Measurements from ENCODE around the gene DLG2. TPM values are rescaled to one million over a fixed set of nuclear protein-coding genes. Genes with fewer than 3 reads are reported as not detected.

DLG2 gene
- total RNA-seq, 1 donor from 2014 or later: 0.18 TPM

- no peak for DNase-seq (ENCODE audit: extremely low read depth, low read depth, low spot score)
Observed at GRCh38 chr11:84420271-84420670, 1206.9 kb downstream of the DLG2 start.

DNA sequence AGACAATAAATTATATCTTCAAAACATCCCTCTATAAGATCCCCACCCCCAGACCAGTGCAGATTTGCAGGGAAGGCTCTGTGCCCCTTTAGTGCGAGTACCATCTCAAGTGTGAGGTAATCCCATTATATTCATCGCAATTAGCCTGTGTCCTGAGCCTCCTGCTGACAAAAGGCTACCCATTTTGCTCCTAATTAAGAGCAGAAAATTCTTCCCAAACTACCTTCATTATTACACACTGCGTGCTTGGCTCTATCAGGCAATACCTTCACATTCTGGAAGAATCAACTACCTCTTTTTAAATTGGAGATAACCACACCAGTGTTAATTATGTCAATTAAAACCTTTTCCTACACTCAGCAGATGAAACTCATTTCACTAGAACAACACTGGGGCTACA is 1207.5 kb downstream of the DLG2 start:
- no peak for DNase-seq (ENCODE audit: extremely low read depth, low read depth, low spot score)

DNA sequence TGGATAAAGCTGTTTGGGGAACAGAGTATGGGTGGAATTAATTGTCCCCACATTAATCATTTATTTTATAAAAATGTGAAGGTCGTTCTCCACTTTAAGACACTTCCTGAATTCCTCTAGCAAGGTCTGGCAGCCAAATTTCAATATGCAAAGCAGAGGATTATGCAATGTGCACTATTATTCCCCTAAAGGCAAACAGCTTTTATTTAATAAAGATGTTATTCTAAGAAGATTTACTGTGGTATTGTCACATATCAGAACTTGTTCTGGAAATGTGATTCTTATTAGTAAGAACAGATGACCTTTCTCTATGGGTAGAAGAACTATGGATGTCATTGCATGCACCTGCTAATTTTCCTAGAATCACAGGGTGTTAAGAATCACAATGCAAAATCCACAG is 1212.2 kb downstream of the DLG2 start:
- DNase-seq (ENCODE audit: extremely low read depth, low read depth, low spot score): no peak

GRCh38 chr11:84413549-84413948 is 1213.6 kb downstream of the DLG2 start:
- no peak for DNase-seq (ENCODE audit: extremely low read depth, low read depth, low spot score)

DNA sequence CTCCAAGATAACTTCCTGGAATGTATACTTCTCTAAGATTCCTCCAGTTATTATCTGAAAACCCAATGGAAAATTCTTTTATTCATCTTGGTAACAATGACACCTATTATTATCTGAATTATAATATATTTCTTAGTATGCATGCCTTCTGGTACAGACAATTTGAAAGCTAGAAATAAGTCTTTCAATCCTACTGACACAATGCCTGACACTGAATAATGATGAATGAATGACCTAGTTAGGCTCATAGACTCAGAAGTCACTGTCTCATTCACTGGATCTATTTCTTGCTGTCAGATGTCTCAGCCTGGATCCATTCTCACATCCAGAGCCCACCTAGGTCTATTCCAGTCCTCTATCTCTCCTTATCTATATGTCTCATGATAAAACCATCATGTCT is 1214.3 kb downstream of the DLG2 start:
- DNase-seq (ENCODE audit: extremely low read depth, low read depth, low spot score): no peak

DNA sequence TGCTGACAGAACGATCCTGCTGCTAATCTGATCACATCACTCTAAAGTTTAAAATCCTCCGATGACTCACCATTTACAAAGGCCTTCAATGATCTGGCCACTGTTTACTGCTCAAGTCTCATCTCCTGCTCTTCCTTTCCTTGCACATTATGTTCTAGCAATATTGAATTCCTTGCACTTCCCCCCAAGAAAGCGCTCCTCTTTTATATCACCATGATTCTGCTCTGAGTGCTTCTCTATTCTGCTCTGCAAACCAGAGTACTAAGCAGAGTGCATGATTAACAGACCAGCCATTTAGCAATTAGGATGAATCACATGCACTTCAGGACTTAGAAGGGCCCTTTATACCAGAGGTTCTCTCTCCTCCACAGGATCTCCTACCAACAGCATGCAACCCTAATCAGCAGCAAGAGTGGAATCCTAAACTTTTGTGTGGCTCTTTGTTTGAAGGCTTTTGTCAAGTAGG is 1218.2 kb downstream of the DLG2 start:
- no peak for DNase-seq (ENCODE audit: extremely low read depth, low read depth, low spot score)

- DNase-seq (ENCODE audit: extremely low read depth, low read depth, low spot score): no peak
Observed at GRCh38 chr11:84407091-84407490, 1220.1 kb downstream of the DLG2 start.

- no peak for DNase-seq (ENCODE audit: extremely low read depth, low read depth, low spot score)
Observed at GRCh38 chr11:84398017-84398626, 1229.0 kb downstream of the DLG2 start.

DNA sequence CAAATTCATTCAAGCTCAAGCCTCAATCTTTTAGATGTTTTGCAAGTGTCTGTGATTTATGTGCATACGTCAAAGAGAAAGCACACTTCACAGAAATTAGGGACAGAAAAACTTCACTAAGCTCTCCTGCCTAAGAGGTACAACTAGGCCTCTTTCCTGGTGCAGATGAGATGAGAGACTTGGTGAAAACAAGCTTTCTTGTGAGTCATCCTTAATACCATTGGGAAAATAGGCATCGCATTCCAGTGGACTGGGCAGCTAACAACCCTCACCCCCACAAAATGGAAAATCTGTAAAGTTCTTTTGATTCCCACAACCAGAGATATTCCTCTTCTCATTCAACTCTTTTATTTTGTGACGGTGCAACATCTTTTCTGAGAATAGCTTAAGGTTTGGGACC is 1230.6 kb downstream of the DLG2 start:
- no peak for DNase-seq (ENCODE audit: extremely low read depth, low read depth, low spot score)

- DNase-seq (ENCODE audit: extremely low read depth, low read depth, low spot score): no peak
Observed at GRCh38 chr11:84390441-84391078, 1236.6 kb downstream of the DLG2 start.

DNA sequence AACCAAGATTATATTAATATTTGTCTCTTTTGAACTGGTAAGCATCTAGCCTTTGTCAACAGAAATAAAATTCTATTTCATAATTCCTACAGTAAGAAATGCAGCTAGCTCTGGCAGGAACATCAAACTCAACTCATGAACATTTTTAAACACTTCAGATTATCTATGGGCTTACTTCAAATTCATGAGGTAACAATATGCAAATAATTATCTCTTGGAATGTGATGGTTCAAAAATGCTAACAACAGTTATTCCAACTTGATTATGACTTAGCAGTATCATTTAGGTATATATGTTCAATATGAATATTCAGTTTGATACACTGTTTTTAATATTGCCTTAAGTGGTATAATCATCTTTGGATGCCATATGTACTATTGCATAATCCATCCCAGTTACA is 1237.4 kb downstream of the DLG2 start:
- DNase-seq (ENCODE audit: extremely low read depth, low read depth, low spot score): no peak

DNA sequence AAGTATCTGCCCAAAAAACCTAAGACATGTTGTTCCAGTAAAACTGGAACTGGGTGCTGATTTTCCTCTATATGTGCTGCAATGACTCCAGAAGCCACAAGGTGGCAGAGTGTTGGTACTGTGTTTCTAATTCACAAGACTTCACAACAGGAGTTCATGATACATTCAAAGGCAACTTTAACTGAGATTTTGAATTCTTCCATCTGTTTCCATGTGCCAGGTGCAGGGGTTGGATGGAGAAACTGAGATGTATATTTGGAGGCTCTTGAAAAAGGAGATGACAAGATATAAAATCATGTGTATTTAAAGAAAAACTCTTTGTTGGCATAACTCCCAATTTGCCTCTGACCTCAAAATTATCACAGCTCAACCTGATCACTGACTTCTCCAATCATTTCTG is 1242.4 kb downstream of the DLG2 start:
- peak; percentile 5 for DNase-seq (ENCODE audit: extremely low read depth, low read depth, low spot score)

DNA sequence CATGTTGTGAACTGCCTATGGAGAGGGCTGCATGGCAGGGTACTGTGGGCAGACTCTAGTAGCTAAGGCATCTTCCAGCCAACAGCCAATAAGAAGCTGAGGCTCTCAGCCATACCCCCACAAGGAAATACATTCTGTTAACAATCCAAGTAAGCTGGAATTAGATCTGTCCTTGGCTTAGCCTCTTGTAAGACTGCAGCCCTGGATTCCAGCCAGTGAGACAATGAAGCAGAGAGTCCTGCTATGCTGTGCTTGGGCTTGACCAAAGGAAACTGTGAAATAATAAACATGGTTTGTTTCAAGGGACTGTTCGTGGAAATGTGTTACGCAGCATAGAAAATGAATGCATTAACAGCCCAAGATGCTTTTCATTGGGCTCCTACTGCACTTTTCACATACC is 1243.6 kb downstream of the DLG2 start:
- no peak for DNase-seq (ENCODE audit: extremely low read depth, low read depth, low spot score)

DNA sequence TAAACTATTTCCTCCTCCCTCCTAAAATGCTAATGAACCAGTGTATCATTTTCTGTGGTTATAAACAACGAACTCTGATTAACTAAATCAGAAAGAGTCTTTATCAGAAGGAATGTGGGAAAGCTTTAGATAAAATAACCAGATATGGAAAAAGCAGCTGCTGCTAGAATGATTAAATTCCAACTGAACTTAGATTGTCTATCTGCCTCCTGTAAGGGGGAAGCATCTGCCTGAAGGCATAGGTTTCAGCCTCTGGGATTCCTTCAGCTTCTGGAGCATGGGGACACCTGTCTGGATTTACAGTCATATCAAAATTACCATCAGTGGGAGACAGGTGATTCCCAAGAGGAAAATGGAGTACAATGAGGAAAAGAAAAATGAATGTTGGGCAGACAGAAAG is 1245.5 kb downstream of the DLG2 start:
- no peak for DNase-seq (ENCODE audit: extremely low read depth, low read depth, low spot score)

GRCh38 chr11:84372381-84372950 is 1254.7 kb downstream of the DLG2 start:
- no peak for DNase-seq (ENCODE audit: extremely low read depth, low read depth, low spot score)

DNA sequence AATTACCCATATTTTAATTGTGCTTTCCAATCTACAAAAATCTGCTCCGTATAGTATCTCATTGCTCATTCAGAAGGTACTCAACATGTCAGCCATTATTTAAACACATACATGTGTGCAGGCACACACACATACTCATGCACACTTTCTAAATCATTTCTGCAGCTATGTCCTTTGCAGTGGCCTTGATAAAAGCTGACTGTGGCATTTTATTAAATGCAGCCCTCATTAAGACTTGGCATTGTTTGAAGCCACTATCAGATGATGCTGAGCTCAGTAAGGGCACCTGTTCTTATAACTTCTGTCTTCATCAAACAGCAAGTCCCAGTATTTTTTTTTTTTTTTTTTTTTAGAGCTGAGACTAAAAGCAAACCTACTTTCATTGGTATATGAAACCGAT is 1269.1 kb downstream of the DLG2 start:
- no peak for DNase-seq (ENCODE audit: extremely low read depth, low read depth, low spot score)

DNA sequence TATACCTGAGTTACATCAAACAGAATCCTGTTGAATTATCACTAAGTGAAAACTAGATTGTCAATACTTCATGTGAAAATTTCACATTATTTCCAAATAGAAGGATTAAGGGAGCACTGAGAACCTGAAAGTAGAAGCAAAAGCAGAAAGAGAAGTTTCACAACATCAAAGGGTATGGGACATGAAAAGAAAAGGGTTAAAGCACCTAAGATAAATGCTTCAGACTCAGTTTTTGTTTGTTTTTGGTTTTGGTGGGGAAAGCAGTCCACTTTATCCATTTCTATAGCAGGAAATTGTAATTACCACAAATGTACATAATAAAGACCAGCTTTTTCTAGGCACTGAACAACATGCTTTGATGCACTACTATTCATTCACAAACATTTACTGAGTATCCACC is 1271.2 kb downstream of the DLG2 start:
- DNase-seq (ENCODE audit: extremely low read depth, low read depth, low spot score): no peak

DNA sequence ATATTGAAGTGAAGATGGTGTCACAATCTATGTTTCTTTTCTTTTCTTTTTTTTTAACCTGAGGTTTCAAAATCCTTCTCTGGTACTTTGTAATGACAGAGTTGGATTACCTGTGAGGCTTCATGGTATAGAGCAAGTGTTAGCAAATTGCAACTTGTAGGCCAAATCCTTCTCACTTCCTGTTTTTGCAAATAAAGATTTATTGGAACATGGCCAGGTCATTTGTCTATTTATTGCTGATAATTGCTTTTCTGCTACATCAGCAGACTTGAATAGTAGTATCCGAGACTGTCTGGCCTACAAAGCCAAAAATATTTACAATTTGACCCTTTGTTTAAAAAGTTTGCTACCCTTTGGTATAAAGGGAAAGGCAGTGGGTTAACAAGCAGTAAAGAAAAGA is 1281.5 kb downstream of the DLG2 start:
- DNase-seq (ENCODE audit: extremely low read depth, low read depth, low spot score): no peak

DNA sequence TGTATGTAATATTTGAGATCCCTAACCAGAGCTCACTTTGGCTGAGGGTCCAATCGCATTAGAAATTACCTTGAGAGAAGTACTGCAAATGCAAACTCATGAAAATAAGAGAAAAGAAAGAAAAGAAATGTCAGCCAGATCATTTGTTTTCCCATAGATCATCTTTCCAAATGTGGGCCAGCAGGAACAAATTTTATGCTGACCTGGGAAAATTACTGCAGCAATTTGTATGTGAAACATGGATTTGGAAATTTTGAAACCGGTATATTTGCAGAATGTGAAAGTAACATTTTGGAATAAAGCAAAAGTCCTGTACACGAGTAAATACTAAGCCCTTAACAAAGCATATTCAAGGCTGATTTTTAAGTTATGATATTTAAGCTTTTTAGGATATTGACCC is 1282.1 kb downstream of the DLG2 start:
- no peak for DNase-seq (ENCODE audit: extremely low read depth, low read depth, low spot score)

GRCh38 chr11:84339796-84340195 is 1287.3 kb downstream of the DLG2 start:
- DNase-seq (ENCODE audit: extremely low read depth, low read depth, low spot score): no peak

GRCh38 chr11:84333221-84333620 is 1293.9 kb downstream of the DLG2 start:
- DNase-seq (ENCODE audit: extremely low read depth, low read depth, low spot score): no peak

DNA sequence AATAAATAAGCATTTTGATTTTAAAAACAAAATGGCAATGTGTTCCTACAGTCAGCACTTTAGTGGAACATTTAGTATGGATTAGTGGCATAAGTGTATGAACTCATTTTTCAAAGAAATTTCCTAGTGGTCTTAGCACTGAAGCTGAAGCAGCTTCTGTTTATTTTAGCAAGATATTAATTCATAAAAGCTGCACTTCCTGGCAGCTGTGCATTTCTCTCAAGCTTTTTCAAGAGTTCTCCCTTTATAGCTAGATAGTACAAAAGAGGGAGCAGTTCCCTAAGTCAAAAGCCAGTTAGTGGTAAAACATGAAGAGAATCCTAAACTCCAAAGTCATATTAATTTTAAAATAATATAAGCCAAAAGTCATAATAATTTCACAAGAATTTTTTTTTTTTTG is 1304.9 kb downstream of the DLG2 start:
- no peak for DNase-seq (ENCODE audit: extremely low read depth, low read depth, low spot score)

Measured in glomerular endothelial cell (primary cell).